GM10847 (cell line): ENCODE results near the gene SNX2.

Source experiments
- POLR2A ChIP-seq: IDR thresholded peaks from 2 replicates; pipeline ENCODE4 v1.6.1; 2011; ENCODE audit not compliant: insufficient read length; ENCODE audit errors: extremely low read depth

SNX2 gene

DNA sequence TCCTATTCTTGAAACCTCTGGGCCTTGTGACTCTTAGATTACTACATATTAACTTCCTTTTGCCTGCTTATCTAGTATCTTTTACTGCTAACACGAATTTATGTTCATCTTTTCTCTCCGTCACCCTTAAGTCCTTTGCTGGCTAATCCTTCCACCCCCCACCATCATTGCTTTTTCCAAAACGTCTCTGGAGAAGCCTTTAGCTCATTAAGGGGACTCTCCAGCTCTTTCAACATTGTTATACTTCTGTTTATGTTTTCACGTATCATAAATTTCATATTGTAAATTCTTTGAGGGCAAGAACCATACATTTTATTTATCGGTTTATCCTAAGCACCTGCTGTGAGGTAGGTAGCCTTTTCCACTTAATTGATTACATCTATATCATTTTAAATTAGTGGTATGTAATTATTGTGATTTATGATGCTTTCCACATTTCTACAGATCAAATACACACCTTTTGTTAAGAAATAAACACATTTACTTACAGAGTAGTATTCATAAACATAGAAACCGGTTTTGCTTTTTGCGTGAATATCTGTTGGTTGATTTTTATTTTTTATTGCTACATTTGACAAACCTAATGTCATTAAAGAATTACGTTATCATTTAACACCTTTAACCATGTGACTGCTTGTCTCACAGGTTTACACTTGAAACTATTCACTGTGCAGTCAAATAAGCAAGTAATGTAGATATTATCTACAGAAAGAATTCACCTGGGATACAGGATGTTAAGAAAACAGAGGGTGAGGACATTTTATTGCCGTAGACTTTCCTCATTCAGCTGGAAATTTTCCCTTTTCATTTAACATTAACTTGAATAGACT lies 15.4 kb upstream of the SNX2 start:
- TF ChIP-seq POLR2A = no peak

DNA sequence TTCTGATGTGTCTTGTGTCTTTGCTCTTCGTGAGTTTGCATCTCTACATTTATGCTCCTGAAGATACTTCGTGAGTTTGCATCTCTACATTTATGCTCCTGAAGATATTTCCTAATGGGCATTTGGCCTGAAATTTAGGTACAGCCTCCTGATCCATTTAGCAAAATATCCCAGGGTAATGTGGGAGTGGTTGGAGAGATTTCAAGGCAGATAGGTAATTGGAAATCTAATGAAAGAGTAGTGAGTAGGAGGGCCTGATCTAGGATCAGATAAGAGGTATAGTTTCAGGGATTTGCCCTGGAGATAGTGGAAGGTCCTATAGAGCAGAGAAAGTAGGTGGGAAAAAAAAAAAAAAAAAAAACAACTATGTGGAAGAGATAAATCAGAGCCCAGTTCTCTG lies 14.6 kb upstream of the SNX2 start:
- TF ChIP-seq POLR2A = no peak

DNA sequence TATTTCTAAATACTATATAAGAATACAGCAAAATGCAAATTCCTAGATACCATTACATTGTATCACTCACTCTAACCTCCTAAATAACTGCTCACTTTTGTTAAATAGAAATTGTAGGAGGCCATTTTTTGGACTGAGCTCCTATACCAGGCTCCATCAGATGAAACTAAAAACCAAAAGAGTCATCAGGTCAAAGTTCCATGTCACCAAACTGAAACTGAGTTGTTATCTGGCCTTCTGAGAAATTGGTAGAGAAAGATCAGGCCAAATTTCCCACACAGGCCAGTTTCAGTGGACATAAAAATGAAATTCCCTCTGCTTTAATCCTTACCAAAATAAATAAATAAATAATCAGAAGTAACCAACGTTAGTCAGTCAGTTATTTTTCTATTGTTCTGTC lies 13.8 kb upstream of the SNX2 start:
- TF ChIP-seq POLR2A = no peak

DNA sequence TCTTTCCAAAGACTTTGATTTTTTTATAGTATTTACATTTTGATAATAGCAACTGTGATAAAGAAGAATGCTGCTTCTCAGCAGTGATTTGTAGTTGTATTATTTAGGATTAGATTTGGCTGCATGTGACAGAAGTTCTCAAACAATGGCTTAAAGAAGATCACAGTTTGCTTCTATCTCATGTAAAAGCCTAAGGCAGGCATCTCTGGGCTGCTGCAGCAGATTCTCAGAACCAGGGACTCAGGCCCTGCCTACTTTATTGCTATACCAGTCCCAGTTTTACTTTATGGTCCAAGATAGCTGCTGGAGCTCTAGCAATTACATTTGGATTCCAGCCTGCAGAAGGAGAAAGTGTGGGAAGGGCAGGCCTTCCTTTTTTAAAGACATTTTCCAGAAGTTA lies 8.8 kb upstream of the SNX2 start:
- TF ChIP-seq POLR2A = no peak

DNA sequence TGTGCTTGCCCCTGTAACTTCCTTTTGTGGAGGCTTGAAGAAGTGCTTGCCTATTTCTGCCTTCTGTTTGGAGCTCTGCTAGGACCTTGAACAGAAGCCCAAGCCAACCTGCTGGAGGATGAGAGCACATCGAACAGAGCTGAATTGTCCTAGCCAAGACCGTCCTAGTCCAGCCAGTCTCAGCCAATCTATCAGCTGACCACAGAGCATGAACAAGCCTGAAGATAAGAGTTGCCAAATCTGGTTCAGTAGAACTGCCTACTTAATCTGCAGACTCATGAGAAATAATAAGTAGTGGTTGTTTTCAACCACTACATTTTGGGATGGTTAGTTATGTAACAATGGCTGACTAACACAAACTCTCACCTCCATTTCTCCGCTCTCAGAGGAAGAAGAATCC lies 4.4 kb upstream of the SNX2 start:
- no peak for TF ChIP-seq POLR2A

DNA sequence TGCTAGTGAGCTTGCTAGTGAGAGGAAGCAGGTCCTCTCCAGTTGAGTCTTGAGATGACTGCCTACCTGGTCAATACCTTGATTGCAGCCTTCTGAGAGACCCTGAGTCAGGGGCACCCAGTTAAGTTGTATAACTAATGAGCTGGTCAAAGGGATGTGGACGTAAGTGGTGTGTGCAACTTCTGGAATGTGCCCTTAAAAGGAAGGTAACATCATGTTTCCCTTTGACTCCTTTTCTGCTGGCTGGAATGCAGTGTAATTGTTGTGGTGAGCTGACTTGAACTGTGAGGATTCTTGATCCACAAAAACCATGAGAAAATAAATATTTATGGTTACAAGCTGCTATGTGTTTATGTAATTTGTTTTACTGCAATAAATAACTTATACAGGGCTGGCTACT lies 2.4 kb upstream of the SNX2 start:
- no peak for TF ChIP-seq POLR2A

DNA sequence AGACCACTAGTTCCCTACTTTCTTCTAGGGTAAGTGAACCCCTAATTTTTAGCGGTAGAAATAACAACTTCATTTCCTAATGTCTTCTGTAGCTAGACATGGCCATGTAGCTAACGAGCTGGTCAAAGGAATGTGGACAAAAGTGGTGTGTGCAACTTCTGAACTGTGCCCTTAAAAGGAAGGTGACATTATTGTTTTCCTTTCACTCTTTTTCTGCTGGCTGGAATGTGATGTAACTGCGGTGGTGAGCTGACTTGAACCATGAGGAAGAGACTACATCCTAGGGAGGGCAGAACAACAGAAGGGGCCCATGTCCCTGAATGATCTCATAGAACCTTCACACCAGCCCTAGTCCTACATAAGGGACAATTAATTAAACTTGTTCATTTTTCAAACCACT lies 1.3 kb upstream of the SNX2 start:
- TF ChIP-seq POLR2A = no peak

DNA sequence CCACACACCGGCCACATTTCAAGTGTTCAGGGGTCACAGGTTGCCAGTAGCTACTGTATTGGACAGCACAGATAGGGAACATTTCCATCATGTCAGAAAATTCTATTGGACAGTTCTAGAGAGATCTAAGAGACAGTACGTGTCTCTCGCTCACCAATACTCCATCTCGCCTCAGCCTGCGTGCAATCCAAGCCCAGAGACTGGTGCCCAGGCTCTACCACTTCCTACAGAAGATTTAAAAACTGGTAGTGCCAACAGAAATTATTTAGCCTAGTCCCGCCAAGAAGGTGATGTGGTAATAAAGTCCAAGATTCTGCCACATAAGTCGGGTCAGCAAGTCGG lies 390 bp upstream of the SNX2 start:
- TF ChIP-seq POLR2A = no peak

DNA sequence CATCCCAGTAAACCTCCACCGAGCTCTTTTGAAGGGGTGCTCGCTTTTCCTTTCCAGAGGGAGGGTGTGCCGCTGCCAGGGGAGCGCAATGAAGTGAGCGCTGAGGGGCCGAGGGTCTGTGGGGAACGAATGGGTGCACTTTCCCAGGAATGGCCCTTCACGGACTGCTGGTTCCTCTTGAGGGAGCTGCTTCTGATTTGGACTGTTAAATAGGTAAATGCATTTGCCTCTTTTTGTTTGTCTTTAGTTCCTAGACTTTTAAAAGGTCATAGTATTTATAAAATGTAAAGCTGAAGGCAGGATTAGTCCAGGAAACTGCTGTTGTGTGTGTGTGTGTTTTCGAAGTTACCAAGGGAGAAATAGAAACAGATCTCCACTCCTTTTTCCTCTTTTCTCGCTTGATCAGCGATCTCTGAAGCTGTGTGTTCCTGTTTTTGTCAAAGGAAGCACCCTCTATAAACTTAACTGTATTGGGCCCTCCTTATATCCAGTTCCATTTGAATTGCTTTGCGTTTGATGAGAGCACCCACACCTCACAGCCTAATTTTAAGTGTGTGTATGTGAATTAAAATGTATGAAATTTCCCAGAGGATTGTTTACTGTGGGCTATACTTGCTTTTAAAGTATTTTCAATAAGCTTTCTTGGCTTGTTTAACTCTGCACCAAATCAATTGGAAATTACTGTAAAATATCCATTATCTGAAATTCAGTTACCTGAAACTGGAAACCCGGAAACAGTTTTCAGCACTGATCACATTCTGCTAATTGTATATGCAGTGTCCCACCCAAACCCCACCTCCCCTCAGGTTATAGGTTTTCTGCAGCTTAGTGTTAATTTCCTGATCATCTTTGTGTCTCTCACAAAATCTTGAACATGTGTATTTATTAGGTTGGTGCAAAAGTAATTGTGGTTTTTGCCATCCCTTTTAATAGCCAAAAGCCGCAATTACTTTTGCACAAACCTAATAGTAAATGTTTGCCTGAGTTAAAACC lies 966 bp downstream of the SNX2 start:
- TF ChIP-seq POLR2A = no peak

DNA sequence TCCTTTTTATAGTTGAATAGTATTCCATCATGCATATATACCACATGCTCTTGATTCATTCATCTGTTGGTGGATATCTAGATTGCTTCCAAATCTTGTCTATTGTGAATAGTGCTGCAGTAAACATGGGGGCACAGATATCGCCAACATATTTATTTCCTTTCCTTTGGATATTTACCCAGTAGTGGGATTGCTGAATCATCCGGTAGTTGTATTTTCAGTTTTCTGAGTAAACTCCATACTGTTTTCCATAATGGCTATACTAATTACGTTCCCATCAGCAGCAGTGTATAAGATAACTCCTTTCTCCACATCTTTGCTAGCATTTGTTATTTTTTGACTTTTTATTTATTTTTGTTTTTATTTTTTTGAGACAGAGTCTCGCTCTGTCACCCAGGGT lies 3.3 kb downstream of the SNX2 start:
- no peak for TF ChIP-seq POLR2A

DNA sequence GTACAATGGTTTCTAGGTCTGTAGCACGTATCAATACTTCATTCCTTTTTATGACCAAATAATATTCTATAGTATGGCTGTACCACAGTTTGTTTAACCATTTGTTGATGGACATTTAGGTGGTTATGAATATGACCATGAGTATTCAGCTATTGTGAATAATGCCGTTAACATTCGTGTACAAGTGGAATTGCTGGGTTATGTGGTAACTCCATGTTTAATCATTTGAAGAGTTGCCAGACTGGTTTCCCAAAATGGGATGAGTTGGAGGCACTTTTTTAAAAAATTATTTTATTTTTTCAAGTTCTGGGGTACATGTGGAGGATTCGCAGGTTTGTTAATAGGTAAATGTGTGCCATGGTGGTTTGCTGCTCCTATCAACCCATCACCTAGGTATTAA lies 4.6 kb downstream of the SNX2 start:
- no peak for TF ChIP-seq POLR2A

DNA sequence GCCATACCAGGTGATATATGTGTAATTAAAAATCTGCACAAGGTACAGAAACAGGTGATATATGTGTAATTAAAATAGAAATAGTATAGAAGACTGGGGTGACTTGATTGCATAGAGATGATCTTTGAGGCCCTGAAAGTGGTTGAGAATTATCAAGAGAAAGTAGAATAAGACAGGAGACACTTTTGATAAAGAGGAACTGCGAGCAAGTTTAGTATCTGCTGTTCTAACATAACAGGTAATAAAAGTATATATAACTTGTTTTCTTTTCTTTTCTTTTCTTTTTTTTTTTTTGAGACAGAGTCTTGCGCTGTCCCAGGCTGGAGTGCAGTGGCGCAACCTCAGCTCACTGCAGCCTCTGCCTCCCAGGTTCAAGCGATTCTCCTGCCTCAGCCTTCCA lies 5.4 kb downstream of the SNX2 start:
- TF ChIP-seq POLR2A = no peak

DNA sequence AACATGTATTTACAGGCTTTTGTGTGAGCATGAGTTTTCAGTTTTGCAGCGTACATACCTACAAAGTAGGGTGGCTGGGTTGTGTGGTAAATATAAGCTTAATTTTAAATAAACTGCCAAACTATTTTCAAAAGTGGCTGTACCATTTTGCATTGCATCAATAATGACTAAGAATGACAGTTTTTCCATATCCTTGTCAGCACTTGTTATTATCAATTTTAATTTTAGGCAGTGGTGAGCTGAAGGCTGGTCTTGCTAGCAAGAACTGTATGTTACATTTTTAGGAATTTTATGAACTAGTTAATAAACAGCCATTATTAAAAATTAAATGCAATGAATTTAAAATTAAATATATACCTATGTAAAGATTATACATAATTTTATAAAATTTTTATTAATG lies 6.6 kb downstream of the SNX2 start:
- no peak for TF ChIP-seq POLR2A

DNA sequence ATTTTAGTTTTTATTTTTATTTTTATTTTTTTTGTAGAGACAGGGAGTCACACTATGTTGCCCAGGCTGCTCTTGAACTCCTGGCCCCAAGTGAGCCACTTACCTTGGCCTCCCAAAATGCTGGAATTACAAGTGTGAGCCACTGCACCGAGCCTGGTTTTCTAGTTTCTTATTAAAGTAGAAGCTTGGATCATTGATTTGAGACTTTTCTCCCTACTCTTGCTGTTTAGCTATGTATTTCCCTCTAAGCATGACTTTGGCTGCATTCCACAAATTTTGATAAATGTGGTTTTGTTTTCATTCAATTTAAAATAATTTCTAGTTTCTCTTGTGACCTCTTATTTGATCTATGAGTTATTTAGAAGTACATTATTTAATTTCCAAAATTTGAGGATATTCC lies 10.4 kb downstream of the SNX2 start:
- TF ChIP-seq POLR2A = no peak

DNA sequence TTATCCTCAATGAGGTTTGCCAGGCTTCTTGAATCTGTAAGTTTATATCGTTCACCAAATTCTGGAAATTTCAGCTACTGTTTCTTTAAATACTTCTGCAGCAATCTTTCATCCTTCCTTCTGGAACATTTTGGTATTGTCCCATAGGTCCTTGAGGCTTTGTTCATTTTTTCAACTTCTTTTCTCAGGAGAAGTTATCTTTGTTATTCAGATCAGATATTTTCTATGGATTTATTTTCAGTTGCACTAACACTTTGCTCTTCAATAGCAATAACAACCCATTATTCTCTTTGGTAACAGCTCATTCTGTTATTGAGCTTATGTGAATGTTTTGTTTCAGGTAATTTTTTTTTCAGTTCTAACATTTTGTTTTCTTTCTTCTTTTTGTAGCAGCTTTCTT lies 13.5 kb downstream of the SNX2 start:
- TF ChIP-seq POLR2A = no peak

DNA sequence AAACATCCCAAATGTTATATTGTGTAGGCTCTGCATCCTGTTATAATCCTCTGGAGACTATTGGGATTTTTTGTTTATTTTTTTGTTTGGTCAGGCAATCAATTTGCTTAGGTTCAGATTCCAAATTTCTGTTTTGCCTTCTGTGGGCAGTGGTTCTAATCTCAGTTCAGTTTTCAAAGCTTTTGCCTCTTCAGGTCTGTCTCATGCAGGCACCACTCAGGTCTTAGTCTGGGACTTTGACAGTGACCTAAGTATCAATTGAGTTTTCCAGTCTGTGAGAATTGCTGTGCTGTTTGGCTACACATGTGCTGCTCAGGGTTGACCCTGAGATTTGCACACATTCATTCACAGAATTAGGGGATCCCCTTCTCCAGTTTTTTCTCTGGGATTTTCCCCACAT lies 14.1 kb downstream of the SNX2 start:
- no peak for TF ChIP-seq POLR2A
